GM23338 (cell line): Measurements from ENCODE around the gene REPIN1. TPM values are rescaled to one million over a fixed set of nuclear protein-coding genes. Genes with fewer than 3 reads are reported as not detected.

Experiments used
- ATAC-seq: fragments of 200-7000 bp; cut with Tn5 transposase; 3 replicates; pipeline ENCODE4 v1.9.1; 2020
- DNase-seq: peaks from one replicate; pipeline ENCODE4 v3.0.0-alpha.2; 2015; ENCODE audit warnings: low spot score
- H2AFZ ChIP-seq: fragments of 200-600 bp; sonication (generic); 2 replicates; pipeline ENCODE4 v1.8.0; 2016; ENCODE audit warnings: antibody characterized with exemption, mild to moderate bottlenecking, moderate library complexity
- H3F3A ChIP-seq: fragments of 200-600 bp; sonication (generic); replicated peaks from 2 replicates; pipeline ENCODE4 v1.8.0; 2017; ENCODE audit warnings: antibody characterized with exemption, mixed run types, low read depth
- H3K27ac ChIP-seq: fragments of 200-600 bp; sonication (generic); 2 replicates; pipeline ENCODE4 v1.6.1; 2016; ENCODE audit warnings: low read depth
- H3K27me3 ChIP-seq: fragments of 200-600 bp; sonication (generic); 2 replicates; pipeline ENCODE4 v1.8.0; 2016; ENCODE audit warnings: mild to moderate bottlenecking, mixed run types, moderate library complexity; ENCODE audit not compliant: insufficient read depth
- H3K36me3 ChIP-seq: fragments of 200-600 bp; sonication (generic); 2 replicates; pipeline ENCODE4 v1.8.0; 2016; ENCODE audit warnings: mild to moderate bottlenecking; ENCODE audit not compliant: insufficient read depth
- H3K4me1 ChIP-seq: fragments of 200-600 bp; sonication (generic); 2 replicates; pipeline ENCODE4 v1.8.0; 2016; ENCODE audit warnings: mild to moderate bottlenecking, moderate library complexity; ENCODE audit not compliant: insufficient read depth
- H3K4me2 ChIP-seq: fragments of 200-600 bp; sonication (generic); 2 replicates; pipeline ENCODE4 v1.7.1; 2017; ENCODE audit warnings: mixed run types
- H3K4me3 ChIP-seq: fragments of 200-600 bp; sonication (generic); 2 replicates; pipeline ENCODE4 v1.6.1; 2016; ENCODE audit warnings: mixed run types
- H3K79me2 ChIP-seq: fragments of 200-600 bp; sonication (generic); replicated peaks from 2 replicates; pipeline ENCODE4 v1.8.0; 2017; ENCODE audit warnings: mild to moderate bottlenecking; ENCODE audit not compliant: insufficient read depth
- H3K9me2 ChIP-seq: fragments of 200-600 bp; sonication (generic); 2 replicates; pipeline ENCODE4 v1.8.0; 2017; ENCODE audit not compliant: insufficient read depth
- H4K20me1 ChIP-seq: fragments of 200-600 bp; sonication (generic); replicated peaks from 2 replicates; pipeline ENCODE4 v1.8.0; 2017; ENCODE audit warnings: mild to moderate bottlenecking; ENCODE audit not compliant: insufficient read depth
- H3K27ac Mint-ChIP-seq: 2 replicates; pipeline ENCODE4 v1.8.0; 2020; ENCODE audit warnings: inconsistent platforms, mild to moderate bottlenecking, moderate library complexity, mixed read lengths
- H3K27me3 Mint-ChIP-seq: 3 replicates; pipeline ENCODE4 v1.8.0; 2022; ENCODE audit warnings: low read depth, mild to moderate bottlenecking, moderate library complexity, mixed read lengths, inconsistent platforms; ENCODE audit not compliant: insufficient read depth, poor library complexity
- H3K36me3 Mint-ChIP-seq: 3 replicates; pipeline ENCODE4 v1.8.0; 2021; ENCODE audit warnings: low read depth, mild to moderate bottlenecking, inconsistent platforms, moderate library complexity, mixed read lengths
- H3K4me1 Mint-ChIP-seq: 3 replicates; pipeline ENCODE4 v1.8.0; 2020; ENCODE audit warnings: mild to moderate bottlenecking, inconsistent platforms, mixed read lengths
- H3K4me3 Mint-ChIP-seq: 3 replicates; pipeline ENCODE4 v1.8.0; 2021; ENCODE audit warnings: moderate library complexity, mild to moderate bottlenecking, inconsistent platforms, mixed read lengths
- H3K9me3 Mint-ChIP-seq: 3 replicates; pipeline ENCODE4 v1.8.0; 2020; ENCODE audit warnings: moderate library complexity, mild to moderate bottlenecking, inconsistent platforms, mixed read lengths
- CTCF ChIP-seq, 2 experiments: fragments of 200-600 bp in 1 of 2; sonication (generic) in 1 of 2; conservative IDR thresholded peaks; 2 replicates each; pipeline versions ENCODE4 v1.5.1 to v1.6.1; 2016 to 2017; ENCODE audit warnings: antibody characterized with exemption in 2 of 2, low read depth in 2 of 2, mild to moderate bottlenecking in 2 of 2, moderate library complexity in 1 of 2
- EZH2phosphoT487 ChIP-seq: fragments of 200-600 bp; sonication (generic); IDR thresholded peaks from one replicate; pipeline ENCODE4 v1.8.1; 2018; ENCODE audit warnings: antibody characterized with exemption; ENCODE audit not compliant: unreplicated experiment
- JUNB ChIP-seq: IDR thresholded peaks from one replicate; pipeline ENCODE4 v1.6.1; 2016; ENCODE audit warnings: antibody characterized with exemption; ENCODE audit not compliant: unreplicated experiment
- NANOG ChIP-seq: IDR thresholded peaks from 2 replicates; pipeline ENCODE4 v1.6.1; 2016; ENCODE audit warnings: antibody characterized with exemption, borderline replicate concordance
- STAT1 ChIP-seq: IDR thresholded peaks from one replicate; pipeline ENCODE4 v1.6.1; 2016; ENCODE audit warnings: antibody characterized with exemption; ENCODE audit not compliant: unreplicated experiment
- ZNF114 ChIP-seq: fragments of 250-450 bp; sonication (Bioruptor Pico); IDR thresholded peaks from 2 replicates; pipeline ENCODE4 v1.5.0; 2020; ENCODE audit warnings: mild to moderate bottlenecking, moderate library complexity
- ZNF331 ChIP-seq: fragments of 250-450 bp; sonication (Bioruptor Pico); IDR thresholded peaks from 2 replicates; pipeline ENCODE4 v1.5.0; 2020; ENCODE audit warnings: low read depth, mild to moderate bottlenecking, moderate library complexity
- ZNF462 ChIP-seq: fragments of 250-450 bp; sonication (Bioruptor Pico); IDR thresholded peaks from 2 replicates; pipeline ENCODE4 v1.5.0; 2020; ENCODE audit warnings: mild to moderate bottlenecking, moderate library complexity
- polyA plus RNA-seq: library from polyadenylated mRNA; unstranded; fragments of >200 nt; fragmentation: Nextera tagmentation; extraction: Ambion mirVana; gene quantifications from 2 replicates; pipeline ENCODE4 v1.2.1, GENCODE V29; 2016
- total RNA-seq: library from RNA; depleted of rRNA; stranded (reverse); fragments of >200 nt; shearing (Covaris generic); gene quantifications from 2 replicates; pipeline ENCODE4 v1.2.3, GENCODE V29; 2014

REPIN1 gene
- total and polyA plus RNA-seq, 2 experiments from 2014 or later = 29.8 to 156 TPM

DNA sequence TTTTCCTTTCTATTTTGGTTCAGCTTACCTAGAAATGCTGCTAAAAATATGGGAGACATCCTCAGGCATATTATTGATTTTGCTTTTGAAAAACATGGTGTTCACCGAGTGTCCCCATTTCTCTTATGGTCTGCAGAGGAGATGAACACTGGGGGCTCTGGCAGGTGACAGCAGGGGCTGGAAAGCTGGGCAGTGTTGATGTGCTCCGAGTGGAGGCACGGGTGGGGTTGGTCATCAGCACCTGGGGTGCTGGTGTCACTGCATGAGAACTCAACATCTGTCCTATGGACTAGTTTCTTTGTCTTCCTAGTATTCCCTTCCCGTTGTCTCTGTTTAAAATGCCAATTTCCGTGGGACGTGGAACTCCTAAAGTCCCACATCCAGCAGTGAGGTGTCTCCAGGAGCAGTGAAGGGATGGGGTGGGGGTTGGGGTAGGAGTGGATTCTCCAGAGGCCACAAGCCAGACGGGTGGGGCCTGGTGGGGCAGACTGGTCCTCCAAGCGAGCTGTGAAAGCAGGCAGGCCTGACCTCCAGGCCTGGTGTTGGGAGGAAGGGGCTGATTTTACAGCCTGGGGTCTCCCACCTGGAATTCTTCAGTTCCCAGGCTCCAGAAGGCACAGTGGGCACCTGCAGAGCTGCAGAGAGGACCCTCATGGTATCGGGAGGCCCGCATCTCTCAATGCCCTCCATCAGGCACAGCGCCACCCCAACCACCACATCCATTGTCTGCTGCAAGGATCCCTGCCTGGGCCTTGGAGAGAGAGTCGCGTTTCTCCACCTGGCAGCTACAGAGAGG, 35.0 kb downstream of the REPIN1 start:
- H3F3A ChIP-seq = peaks cover 59% of the 10 kb centered on the region
- peaks cover 24% of the 10 kb centered on the region for H3K79me2 ChIP-seq
- peaks cover 29% of the 10 kb centered on the region for H3K36me3 Mint-ChIP-seq
- no peaks in the 10 kb centered on the region; the same call in 1 of the 2 replicates for H4K20me1 ChIP-seq
- no peaks in the 10 kb centered on the region for H3K9me3 Mint-ChIP-seq
- H3K36me3 ChIP-seq = no peaks in the 10 kb centered on the region
- TF ChIP-seq ZNF331 (CRISPR knock-in tag) (no peak), STAT1 (no peak), CTCF (conservative IDR thresholded peaks at IDR 0.05; ENCODE audit: low read depth in 2 of 2) (0 out of 4 replicates have a peak, but pooled peaks of 1 of the 2 experiments have one; percentile 10), JUNB (no peak), ZNF114 (no peak), EZH2phosphoT487 (no peak), NANOG (peak; percentile 24; the same call in 1 of the 2 replicates), ZNF462 (CRISPR knock-in tag) (no peak)
- H2AFZ ChIP-seq = no peak overlapping the region
- peak overlapping the region; percentile 75 for H3K4me3 ChIP-seq
- H3K27ac Mint-ChIP-seq = peak overlapping the region; percentile 99
- peaks cover 36% of the 10 kb centered on the region for H3K27me3 Mint-ChIP-seq
- H3K4me1 Mint-ChIP-seq = peaks cover 81% of the 10 kb centered on the region
- DNase-seq (no peak), ATAC-seq (no peak)
- H3K4me1 ChIP-seq = peaks cover 66% of the 10 kb centered on the region
- no peaks in the 10 kb centered on the region for H3K9me2 ChIP-seq
- peak overlapping the region; percentile 95 for H3K4me2 ChIP-seq
- no peaks in the 10 kb centered on the region for H3K27me3 ChIP-seq
- H3K4me3 Mint-ChIP-seq = peak overlapping the region; percentile 68
- H3K27ac ChIP-seq = peak overlapping the region; percentile 99
